Superior temporal gyrus (tissue), 1 donor: ENCODE results near the gene KCNQ5.
A peak's percentile ranks its signal among the peaks of the same experiment; 100 is the strongest.

ENCODE experiments used
- DNase-seq: peaks from one replicate; pipeline ENCODE4 v3.0.0-alpha.2; 2016; ENCODE audit errors: extremely low spot score

Gene KCNQ5

GRCh38 chr6:73002588-73002987 lies 380.7 kb downstream of the KCNQ5 start:
- DNase-seq, result no peak

GRCh38 chr6:73003302-73003701 lies 381.4 kb downstream of the KCNQ5 start:
- DNase-seq, result no peak

GRCh38 chr6:73004231-73004630 lies 382.4 kb downstream of the KCNQ5 start:
- DNase-seq, result no peak

- no peak for DNase-seq
These were observed 383.0 kb downstream of the KCNQ5 start for GRCh38 chr6:73004861-73005260.

GRCh38 chr6:73006146-73006545 lies 384.3 kb downstream of the KCNQ5 start:
- DNase-seq, result no peak

GRCh38 chr6:73011945-73012344 lies 390.1 kb downstream of the KCNQ5 start:
- DNase-seq, result no peak

GRCh38 chr6:73017476-73017875 lies 395.6 kb downstream of the KCNQ5 start:
- DNase-seq, result no peak

- no peak for DNase-seq
These were observed 402.7 kb downstream of the KCNQ5 start for GRCh38 chr6:73024598-73024997.

- no peak for DNase-seq
These were observed 405.8 kb downstream of the KCNQ5 start for GRCh38 chr6:73027691-73028090.

GRCh38 chr6:73028124-73028766 lies 406.4 kb downstream of the KCNQ5 start:
- no peak for DNase-seq

- DNase-seq, result no peak
These were observed 407.1 kb downstream of the KCNQ5 start for GRCh38 chr6:73028893-73029450.

- DNase-seq, result no peak
These were observed 408.4 kb downstream of the KCNQ5 start for GRCh38 chr6:73030257-73030656.

- no peak for DNase-seq
These were observed 409.2 kb downstream of the KCNQ5 start for GRCh38 chr6:73030791-73031782.

GRCh38 chr6:73032586-73032985 lies 410.7 kb downstream of the KCNQ5 start:
- no peak for DNase-seq

GRCh38 chr6:73036689-73037088 lies 414.8 kb downstream of the KCNQ5 start:
- DNase-seq, result no peak

GRCh38 chr6:73041051-73041450 lies 419.2 kb downstream of the KCNQ5 start:
- peak; percentile 34 for DNase-seq

- DNase-seq, result no peak
These were observed 421.0 kb downstream of the KCNQ5 start for GRCh38 chr6:73042892-73043291.

- no peak for DNase-seq
These were observed 421.6 kb downstream of the KCNQ5 start for GRCh38 chr6:73043446-73043845.

GRCh38 chr6:73045609-73046008 lies 423.7 kb downstream of the KCNQ5 start:
- no peak for DNase-seq

GRCh38 chr6:73047801-73048200 lies 425.9 kb downstream of the KCNQ5 start:
- DNase-seq, result no peak

GRCh38 chr6:73049971-73050594 lies 428.2 kb downstream of the KCNQ5 start:
- no peak for DNase-seq

GRCh38 chr6:73050706-73051105 lies 428.8 kb downstream of the KCNQ5 start:
- no peak for DNase-seq
